Stomach (tissue), 9 donors: ENCODE results near the gene CDCP2. TPM values are rescaled to one million over a fixed set of nuclear protein-coding genes. Genes with fewer than 3 reads are reported as not detected.

Experiments
- DNase-seq, 2 donors: peaks; one replicate each; pipeline versions ENCODE4 v3.0.0 to v3.0.0-alpha.2; 2013 to 2019
- H3K27ac ChIP-seq, 5 donors: fragments of 200-600 bp in 4 of 5; sonication (generic) in 4 of 5; one replicate each; pipeline ENCODE4 v1.5.1; 2013 to 2019; ENCODE audit warnings: mild to moderate bottlenecking in 1 of 5, moderate library complexity in 1 of 5
- H3K27me3 ChIP-seq, 3 donors: fragments of 200-600 bp; sonication (generic); one replicate each; pipeline ENCODE4 v1.5.1; 2017 to 2019; ENCODE audit warnings: mixed run types in 1 of 3
- H3K36me3 ChIP-seq, 4 donors: fragments of 200-600 bp; sonication (generic); 1 replicate in 3 of 4; 2 replicates in 1 of 4; pipeline ENCODE4 v1.5.1; 2016 to 2019
- H3K4me1 ChIP-seq, 4 donors: fragments of 200-600 bp; sonication (generic); one replicate each; pipeline ENCODE4 v1.5.1; 2016 to 2019
- H3K4me3 ChIP-seq, 4 donors: fragments of 200-600 bp; sonication (generic) in 3 of 4; one replicate each; pipeline ENCODE4 v1.5.1; 2016 to 2019; ENCODE audit warnings: mild to moderate bottlenecking in 1 of 4
- H3K9me3 ChIP-seq, 4 donors: fragments of 200-600 bp; sonication (generic); one replicate each; pipeline ENCODE4 v1.5.1; 2016 to 2019
- CTCF ChIP-seq, 7 experiments: fragments of 450-650 bp in 4 of 7; fragments of 200-600 bp in 3 of 7; sonication (generic) in 3 of 7; IDR thresholded peaks; one replicate each; pipeline ENCODE4 v1.5.1; 2016 to 2019; ENCODE audit warnings: antibody characterized with exemption in 7 of 7, control low read depth in 2 of 7, mild to moderate bottlenecking in 1 of 7
- EP300 ChIP-seq: sonication (generic); formaldehyde crosslinking; IDR thresholded peaks from one replicate; pipeline ENCODE4 v1.6.1; 2017; ENCODE audit warnings: antibody characterized with exemption
- POLR2A ChIP-seq, 4 donors: fragments of 450-650 bp; IDR thresholded peaks; one replicate each; pipeline ENCODE4 v1.6.1; 2016; ENCODE audit warnings: antibody characterized with exemption in 4 of 4, control low read depth in 2 of 4, mild to moderate bottlenecking in 1 of 4, moderate library complexity in 1 of 4
- POLR2AphosphoS5 ChIP-seq, 3 donors: sonication (generic); formaldehyde crosslinking; IDR thresholded peaks; one replicate each; pipeline ENCODE4 v1.6.1; 2016; ENCODE audit warnings: antibody characterized with exemption in 3 of 3
- WGBS, 5 donors: extraction: QIAGEN DNeasy Blood & Tissue Kit in 3 of 5; methylation state at CpG; one replicate each; pipeline versions ENCODE4 v1.1.5 to v1.1.7; 2013 to 2018; 5-methylcytosine and 5-hydroxymethylcytosine counted together
- intact Hi-C: fragments of 100-400 bp; cut with DNase I; formaldehyde crosslinking; loops from one replicate; pipeline ENCODE4 v1.15.1; 2023; ENCODE audit warnings: low total_unique reads
- polyA plus RNA-seq, 3 donors: library from polyadenylated mRNA; stranded (reverse); fragments of 200-250 nt; gene quantifications; one replicate each; pipeline ENCODE4 v1.2.3, GENCODE V29; 2013
- total RNA-seq, 5 donors: library from RNA; depleted of rRNA; stranded (reverse); fragments of >200 nt; gene quantifications; one replicate each; pipeline versions ENCODE4 v1.1.0 to v1.2.3, GENCODE V29; 2014 to 2016
- donor health status: healthy with polysubstance abuse.
- donor health status: Bipolar disorder and iron deficiency.
- donor health status: healthy.

Gene CDCP2
- total and polyA plus RNA-seq, 8 donors, result 0.18 to 0.58 TPM; not detected in 6

- no peak overlapping the region for H3K27ac ChIP-seq
- no peak for DNase-seq
- no peaks in the 10 kb centered on the region for H3K9me3 ChIP-seq
- no peak overlapping the region for H3K4me3 ChIP-seq
- intact Hi-C loops, result no loop called here
- H3K27me3 ChIP-seq, result no peaks in the 10 kb centered on the region
- WGBS, 5 donors, result 83 to 87% (median 86%) methylated on average over 3 to 6 of the region's 6 CpGs
- H3K36me3 ChIP-seq, result no peaks in the 10 kb centered on the region
- TF ChIP-seq POLR2AphosphoS5 (IDR thresholded peaks at IDR 0.05), result no peak
- no peak for TF ChIP-seq CTCF (IDR thresholded peaks at IDR 0.05)
- TF ChIP-seq EP300, result no peak
- H3K4me1 ChIP-seq, result no peaks in the 10 kb centered on the region
These were observed 18.5 kb downstream of the CDCP2 start for GRCh38 chr1:54134295-54134694.

- H3K27me3 ChIP-seq, result no peaks in the 10 kb centered on the region
- WGBS, 5 donors, result 40 to 64% (median 58%) methylated on average over 2 of the region's 2 CpGs
- intact Hi-C loops, result no loop called here
- H3K9me3 ChIP-seq, result no peaks in the 10 kb centered on the region
- no peak overlapping the region for H3K27ac ChIP-seq
- H3K4me3 ChIP-seq, result no peak overlapping the region
- TF ChIP-seq POLR2A (IDR thresholded peaks at IDR 0.05) (no peak), CTCF (IDR thresholded peaks at IDR 0.05) (no peak), EP300 (no peak), POLR2AphosphoS5 (IDR thresholded peaks at IDR 0.05) (no peak)
- no peaks in the 10 kb centered on the region for H3K4me1 ChIP-seq
- DNase-seq, result no peak
- H3K36me3 ChIP-seq, result no peaks in the 10 kb centered on the region
These were observed 20.3 kb downstream of the CDCP2 start for GRCh38 chr1:54132495-54132894.

GRCh38 chr1:54131419-54131818 is 21.4 kb downstream of the CDCP2 start:
- 78 to 87% (median 83%) methylated on average over 2 of the region's 2 CpGs for WGBS, 5 donors
- DNase-seq, result no peak
- H3K27ac ChIP-seq, result no peak overlapping the region
- no peak overlapping the region for H3K4me3 ChIP-seq
- no peaks in the 10 kb centered on the region for H3K27me3 ChIP-seq
- H3K9me3 ChIP-seq, result no peaks in the 10 kb centered on the region
- H3K4me1 ChIP-seq, result no peaks in the 10 kb centered on the region
- H3K36me3 ChIP-seq, result no peaks in the 10 kb centered on the region
- intact Hi-C loops, result no loop called here
- TF ChIP-seq CTCF (IDR thresholded peaks at IDR 0.05) (no peak), EP300 (no peak), POLR2AphosphoS5 (IDR thresholded peaks at IDR 0.05) (no peak), POLR2A (IDR thresholded peaks at IDR 0.05) (no peak)

GRCh38 chr1:54129858-54130257 is 22.9 kb downstream of the CDCP2 start:
- no peaks in the 10 kb centered on the region for H3K9me3 ChIP-seq
- WGBS, 5 donors, result 61 to 84% (median 73%) methylated on average over 2 of the region's 2 CpGs
- TF ChIP-seq CTCF (IDR thresholded peaks at IDR 0.05), result no peak
- no peak for TF ChIP-seq EP300
- H3K36me3 ChIP-seq, result no peaks in the 10 kb centered on the region
- no peak overlapping the region for H3K27ac ChIP-seq
- intact Hi-C loops, result loop anchor here (10.0 kb wide), 1 partner anchor 365 kb away; no protein-coding TSS in a partner anchor
- no peaks in the 10 kb centered on the region for H3K27me3 ChIP-seq
- no peak overlapping the region for H3K4me3 ChIP-seq
- H3K4me1 ChIP-seq, result peaks cover 0 to 10% (median 4%) of the 10 kb centered on the region in 4 donors
- no peak for DNase-seq
